Measurements from ENCODE around the gene RBMS3.

- no peak for TF ChIP-seq EZH2 (IDR thresholded peaks at IDR 0.05; ENCODE audit: borderline replicate concordance, low read depth, low read length, poor library complexity, severe bottlenecking)
- TF ChIP-seq, protein P1, sequence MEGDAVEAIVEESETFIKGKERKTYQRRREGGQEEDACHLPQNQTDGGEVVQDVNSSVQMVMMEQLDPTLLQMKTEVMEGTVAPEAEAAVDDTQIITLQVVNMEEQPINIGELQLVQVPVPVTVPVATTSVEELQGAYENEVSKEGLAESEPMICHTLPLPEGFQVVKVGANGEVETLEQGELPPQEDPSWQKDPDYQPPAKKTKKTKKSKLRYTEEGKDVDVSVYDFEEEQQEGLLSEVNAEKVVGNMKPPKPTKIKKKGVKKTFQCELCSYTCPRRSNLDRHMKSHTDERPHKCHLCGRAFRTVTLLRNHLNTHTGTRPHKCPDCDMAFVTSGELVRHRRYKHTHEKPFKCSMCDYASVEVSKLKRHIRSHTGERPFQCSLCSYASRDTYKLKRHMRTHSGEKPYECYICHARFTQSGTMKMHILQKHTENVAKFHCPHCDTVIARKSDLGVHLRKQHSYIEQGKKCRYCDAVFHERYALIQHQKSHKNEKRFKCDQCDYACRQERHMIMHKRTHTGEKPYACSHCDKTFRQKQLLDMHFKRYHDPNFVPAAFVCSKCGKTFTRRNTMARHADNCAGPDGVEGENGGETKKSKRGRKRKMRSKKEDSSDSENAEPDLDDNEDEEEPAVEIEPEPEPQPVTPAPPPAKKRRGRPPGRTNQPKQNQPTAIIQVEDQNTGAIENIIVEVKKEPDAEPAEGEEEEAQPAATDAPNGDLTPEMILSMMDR (conservative IDR thresholded peaks at IDR 0.05; ENCODE audit: low read depth, low read length): no peak
Observed at GRCh38 chr3:29297998-29298397, 17.1 kb downstream of the RBMS3 start.

All from A673 (cell line).